Prostate gland (tissue), 2 donors: ENCODE results near the gene KRT75. TPM values are rescaled to one million over a fixed set of nuclear protein-coding genes. Genes with fewer than 3 reads are reported as not detected.

ENCODE experiments used
- DNase-seq: peaks from one replicate; pipeline ENCODE4 v3.0.0-alpha.2; 2019; ENCODE audit warnings: low spot score
- H3K27ac ChIP-seq, 2 donors: fragments of 200-600 bp; sonication (generic); 2 replicates each; pipeline ENCODE4 v1.5.1; 2017 to 2019
- H3K27me3 ChIP-seq: fragments of 200-600 bp; sonication (generic); replicated peaks from 2 replicates; pipeline ENCODE4 v1.5.1; 2019; ENCODE audit not compliant: insufficient read depth
- H3K36me3 ChIP-seq, 2 donors: fragments of 200-600 bp; sonication (generic); 1 replicate in 1 of 2; 2 replicates in 1 of 2; pipeline versions ENCODE4 v1.5.1 to v1.8.1; 2017 to 2019
- H3K4me1 ChIP-seq: fragments of 200-600 bp; sonication (generic); replicated peaks from 2 replicates; pipeline ENCODE4 v1.5.1; 2019
- H3K4me3 ChIP-seq, 2 donors: fragments of 200-600 bp; sonication (generic); 2 replicates each; pipeline ENCODE4 v1.5.1; 2017 to 2019
- H3K9me3 ChIP-seq: fragments of 200-600 bp; sonication (generic); 2 replicates; pipeline ENCODE4 v1.5.1; 2017
- CTCF ChIP-seq, 4 experiments: fragments of 200-600 bp in 2 of 4; fragments of 450-650 bp in 2 of 4; sonication (generic) in 2 of 4; IDR thresholded peaks; 1 replicate in 3 of 4; 2 replicates in 1 of 4; pipeline ENCODE4 v1.5.1; 2016 to 2019; ENCODE audit warnings: antibody characterized with exemption in 4 of 4, mild to moderate bottlenecking in 2 of 4, moderate library complexity in 2 of 4
- POLR2A ChIP-seq: fragments of 450-650 bp; IDR thresholded peaks from one replicate; pipeline ENCODE4 v1.6.1; 2016; ENCODE audit warnings: antibody characterized with exemption, mild to moderate bottlenecking
- POLR2AphosphoS5 ChIP-seq: sonication (generic); formaldehyde crosslinking; IDR thresholded peaks from one replicate; pipeline ENCODE4 v1.6.1; 2017; ENCODE audit warnings: antibody characterized with exemption
- WGBS: methylation state at CpG from one replicate; pipeline ENCODE4 v1.1.5; 2018; 5-methylcytosine and 5-hydroxymethylcytosine counted together
- intact Hi-C: fragments of 100-400 bp; cut with DNase I; formaldehyde crosslinking; loops from one replicate; pipeline ENCODE4 v1.14.2; 2022
- total RNA-seq, 2 donors: library from RNA; depleted of rRNA; stranded (reverse); fragments of >200 nt; gene quantifications; one replicate each; pipeline ENCODE4 v1.1.0, GENCODE V29; 2016

Gene KRT75
- total RNA-seq, 2 donors from 2014 or later: not detected

- Histone ChIP-seq H3K4me3 (no peak overlapping the region), H3K36me3 (no peaks in the 10 kb centered on the region), H3K27ac (no peak overlapping the region), H3K27me3 (no peaks in the 10 kb centered on the region), H3K4me1 (peaks cover 5% of the 10 kb centered on the region), H3K9me3 (no peaks in the 10 kb centered on the region)
- no peak for DNase-seq
- TF ChIP-seq CTCF (IDR thresholded peaks at IDR 0.05): no peak
- no peak for TF ChIP-seq POLR2AphosphoS5
- TF ChIP-seq POLR2A: no peak
- intact Hi-C loops: no loop called here
- 86% methylated on average over 1 of the region's 1 CpG for WGBS
Measured at GRCh38 chr12:52427083-52427482, 7.1 kb downstream of the KRT75 start.

GRCh38 chr12:52426034-52426433 is 8.1 kb downstream of the KRT75 start:
- TF ChIP-seq CTCF (IDR thresholded peaks at IDR 0.05) (no peak), POLR2A (no peak), POLR2AphosphoS5 (no peak)
- Histone ChIP-seq H3K9me3 (no peaks in the 10 kb centered on the region), H3K36me3 (no peaks in the 10 kb centered on the region), H3K27ac (no peak overlapping the region), H3K4me1 (peaks cover 5% of the 10 kb centered on the region), H3K27me3 (no peaks in the 10 kb centered on the region), H3K4me3 (no peak overlapping the region)
- no peak for DNase-seq
- intact Hi-C loops: no loop called here
- WGBS: 78% methylated on average over 2 of the region's 2 CpGs

GRCh38 chr12:52425466-52425865 is 8.7 kb downstream of the KRT75 start:
- H3K4me1 ChIP-seq: peaks cover 5% of the 10 kb centered on the region
- H3K27me3 ChIP-seq: no peaks in the 10 kb centered on the region
- no peak overlapping the region for H3K27ac ChIP-seq
- no peak for DNase-seq
- H3K36me3 ChIP-seq: no peaks in the 10 kb centered on the region
- TF ChIP-seq CTCF (IDR thresholded peaks at IDR 0.05): no peak
- TF ChIP-seq POLR2AphosphoS5: no peak
- no peak for TF ChIP-seq POLR2A
- intact Hi-C loops: no loop called here
- WGBS: 92% methylated on average over 5 of the region's 5 CpGs
- H3K9me3 ChIP-seq: no peaks in the 10 kb centered on the region
- no peak overlapping the region for H3K4me3 ChIP-seq

- H3K9me3 ChIP-seq: no peaks in the 10 kb centered on the region
- H3K27ac ChIP-seq: peak overlapping the region; percentile 26 to 38
- intact Hi-C loops: no loop called here
- peaks cover 5% of the 10 kb centered on the region for H3K4me1 ChIP-seq
- no peaks in the 10 kb centered on the region for H3K27me3 ChIP-seq
- 17% methylated on average over 11 of the region's 11 CpGs for WGBS
- H3K4me3 ChIP-seq: no peak overlapping the region
- TF ChIP-seq POLR2A (no peak), CTCF (IDR thresholded peaks at IDR 0.05) (no peak), POLR2AphosphoS5 (peak; percentile 23)
- DNase-seq: peak; percentile 10
- no peaks in the 10 kb centered on the region for H3K36me3 ChIP-seq
Measured at GRCh38 chr12:52423661-52424500, 10.3 kb downstream of the KRT75 start.

GRCh38 chr12:52423035-52423434 is 11.1 kb downstream of the KRT75 start:
- 48% methylated on average over 6 of the region's 6 CpGs for WGBS
- TF ChIP-seq POLR2AphosphoS5 (no peak), POLR2A (no peak)
- Histone ChIP-seq H3K4me1 (peaks cover 5% of the 10 kb centered on the region), H3K27me3 (no peaks in the 10 kb centered on the region), H3K4me3 (no peak overlapping the region), H3K27ac (peak overlapping the region; percentile 26 to 38), H3K9me3 (no peaks in the 10 kb centered on the region), H3K36me3 (no peaks in the 10 kb centered on the region)
- DNase-seq: no peak
- intact Hi-C loops: no loop called here
